HepG2 (cell line): ENCODE measurements around the gene ZNF3. TPM values are rescaled to one million over a fixed set of nuclear protein-coding genes. Genes with fewer than 3 reads are reported as not detected.
A peak's percentile ranks its signal among the peaks of the same experiment; 100 is the strongest.

Experiments
- ATRX ChIP-seq: sonication (generic); formaldehyde crosslinking; IDR thresholded peaks from 2 replicates; pipeline ENCODE4 v1.4.0; 2020; ENCODE audit warnings: missing genetic modification reagents, borderline replicate concordance
- CENPT ChIP-seq: sonication (generic); formaldehyde crosslinking; IDR thresholded peaks from 2 replicates; pipeline ENCODE4 v1.8.0; 2022; ENCODE audit warnings: low read depth, mild to moderate bottlenecking, moderate library complexity, missing genetic modification reagents
- FLYWCH1 ChIP-seq: sonication (generic); formaldehyde crosslinking; IDR thresholded peaks from 2 replicates; pipeline ENCODE4 v1.8.1; 2023; ENCODE audit warnings: mild to moderate bottlenecking, missing genetic modification reagents
- MAZ ChIP-seq, 2 experiments: sonication (generic) in 1 of 2; formaldehyde crosslinking in 1 of 2; IDR thresholded peaks; 2 replicates each; pipeline versions ENCODE4 v1.5.0 to v1.6.1; 2012 to 2020; ENCODE audit warnings: low read depth in 2 of 2, mild to moderate bottlenecking in 2 of 2, borderline replicate concordance in 1 of 2, improper control_type of control experiment in 1 of 2, low read length in 1 of 2, missing genetic modification reagents in 1 of 2, moderate library complexity in 1 of 2
- MIXL1 ChIP-seq: IDR thresholded peaks from 2 replicates; pipeline ENCODE4 v1.6.1; 2016
- NFYB ChIP-seq: sonication (generic); formaldehyde crosslinking; IDR thresholded peaks from 2 replicates; pipeline ENCODE4 v1.4.0; 2020; ENCODE audit warnings: missing genetic modification reagents
- PHF21A ChIP-seq: sonication (generic); formaldehyde crosslinking; IDR thresholded peaks from 2 replicates; pipeline ENCODE4 v1.5.0; 2020; ENCODE audit warnings: mild to moderate bottlenecking, missing genetic modification reagents
- PITX1 ChIP-seq: sonication (generic); formaldehyde crosslinking; IDR thresholded peaks from 2 replicates; pipeline ENCODE4 v1.5.1; 2020; ENCODE audit warnings: mild to moderate bottlenecking, missing genetic modification reagents
- SP1 ChIP-seq, 2 experiments: fragments of 450-650 bp in 1 of 2; sonication (generic) in 1 of 2; formaldehyde crosslinking in 1 of 2; IDR thresholded peaks; 2 replicates each; pipeline versions ENCODE4 v1.4.0 to v1.6.1; 2016 to 2020; ENCODE audit warnings: missing genetic modification reagents in 1 of 2
- TP53 ChIP-seq: sonication (generic); formaldehyde crosslinking; conservative IDR thresholded peaks from 2 replicates; pipeline ENCODE4 v1.4.0; 2020; ENCODE audit warnings: missing genetic modification reagents
- ZNF619 ChIP-seq: sonication (generic); formaldehyde crosslinking; IDR thresholded peaks from 2 replicates; pipeline ENCODE4 v1.4.0; 2020; ENCODE audit warnings: mild to moderate bottlenecking, missing genetic modification reagents
- ZNF709 ChIP-seq: sonication (generic); formaldehyde crosslinking; IDR thresholded peaks from 2 replicates; pipeline ENCODE4 v1.5.0; 2020; ENCODE audit warnings: mild to moderate bottlenecking, missing genetic modification reagents
- ZSCAN20 ChIP-seq: sonication (generic); formaldehyde crosslinking; IDR thresholded peaks from 2 replicates; pipeline ENCODE4 v1.4.0; 2020; ENCODE audit warnings: missing genetic modification reagents, mild to moderate bottlenecking, borderline replicate concordance
- ZSCAN29 ChIP-seq: sonication (generic); formaldehyde crosslinking; conservative IDR thresholded peaks from 2 replicates; pipeline ENCODE4 v1.4.0; 2020; ENCODE audit warnings: mild to moderate bottlenecking, missing genetic modification reagents
- polyA plus RNA-seq, 8 experiments: library from polyadenylated mRNA; depleted of rRNA in 3 of 8; stranded (reverse) in 7 of 8; unstranded in 1 of 8; fragments of >200 nt; fragmentation: Illumina TruSeq in 4 of 8; extraction: Trizol in 4 of 8; gene quantifications; 2 replicates each; pipeline versions ENCODE4 v1.2.1 to v1.2.3, GENCODE V29; 2011 to 2016; ENCODE audit warnings: low read depth in 4 of 8, missing spikeins in 1 of 8, mixed read lengths in 1 of 8; ENCODE audit not compliant: insufficient read depth in 1 of 8
- total RNA-seq, 5 experiments: library from RNA; depleted of rRNA; stranded (reverse); fragments of >200 nt; fragmentation: Illumina TruSeq; extraction: Trizol; gene quantifications; 2 replicates each; pipeline ENCODE4 v1.2.3, GENCODE V29; 2016; ENCODE audit warnings: low read depth in 1 of 5
- TF ChIP-seq, protein P1 (sequence below): fragments of 450-650 bp; IDR thresholded peaks from 2 replicates; pipeline ENCODE4 v1.6.1; 2016
- TF ChIP-seq, protein P2 (sequence below): sonication (generic); formaldehyde crosslinking; IDR thresholded peaks from 2 replicates; pipeline ENCODE4 v1.8.1; 2023; ENCODE audit warnings: missing genetic modification reagents, inconsistent platforms, borderline replicate concordance
- TF ChIP-seq, protein P3 (sequence below): IDR thresholded peaks from 2 replicates; pipeline ENCODE4 v1.6.1; 2016; ENCODE audit warnings: low read depth, control low read depth
- TF ChIP-seq, protein P4 (sequence below): IDR thresholded peaks from 2 replicates; pipeline ENCODE4 v1.6.1; 2018; ENCODE audit warnings: missing genetic modification reagents, mild to moderate bottlenecking, missing compliant biosample characterization
- TF ChIP-seq, protein P5 (sequence below): sonication (generic); formaldehyde crosslinking; IDR thresholded peaks from 2 replicates; pipeline ENCODE4 v1.4.0; 2020; ENCODE audit warnings: missing genetic modification reagents

ZNF3 gene
- total and polyA plus RNA-seq, 2 of the 13 experiments (the other 11 are each of a cell fraction or from before 2014, with no cell fraction given) = 33.7 to 56.9 TPM

DNA sequence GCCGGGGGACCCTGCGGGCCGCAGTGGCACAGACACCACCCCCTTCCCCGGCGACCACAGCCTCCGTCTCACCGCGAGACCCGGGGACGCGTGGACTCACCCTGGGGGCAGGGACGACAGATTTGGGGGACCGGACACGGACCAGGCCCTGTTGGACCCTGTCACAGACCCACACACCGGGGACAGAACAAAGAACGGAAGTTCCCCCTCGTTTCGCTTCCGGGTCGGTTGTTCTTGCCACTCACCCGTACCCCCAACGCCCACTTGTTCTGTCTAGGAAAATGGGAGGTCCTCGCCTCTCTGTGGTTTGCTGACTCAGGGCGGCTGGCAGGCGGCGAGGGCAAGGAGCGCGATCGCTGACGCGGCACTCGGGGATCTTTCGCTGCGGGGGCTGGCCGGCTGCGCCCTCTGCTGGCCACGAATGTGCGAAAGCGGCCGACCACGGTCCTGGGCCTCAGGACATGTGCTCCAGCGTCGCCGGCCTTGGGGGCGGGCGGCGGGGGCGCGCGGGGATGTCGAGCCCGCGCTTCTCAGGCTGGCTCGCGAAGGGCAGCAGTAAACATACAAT is at the start of gene ZNF3 (continued):
- TF ChIP-seq, protein P1, sequence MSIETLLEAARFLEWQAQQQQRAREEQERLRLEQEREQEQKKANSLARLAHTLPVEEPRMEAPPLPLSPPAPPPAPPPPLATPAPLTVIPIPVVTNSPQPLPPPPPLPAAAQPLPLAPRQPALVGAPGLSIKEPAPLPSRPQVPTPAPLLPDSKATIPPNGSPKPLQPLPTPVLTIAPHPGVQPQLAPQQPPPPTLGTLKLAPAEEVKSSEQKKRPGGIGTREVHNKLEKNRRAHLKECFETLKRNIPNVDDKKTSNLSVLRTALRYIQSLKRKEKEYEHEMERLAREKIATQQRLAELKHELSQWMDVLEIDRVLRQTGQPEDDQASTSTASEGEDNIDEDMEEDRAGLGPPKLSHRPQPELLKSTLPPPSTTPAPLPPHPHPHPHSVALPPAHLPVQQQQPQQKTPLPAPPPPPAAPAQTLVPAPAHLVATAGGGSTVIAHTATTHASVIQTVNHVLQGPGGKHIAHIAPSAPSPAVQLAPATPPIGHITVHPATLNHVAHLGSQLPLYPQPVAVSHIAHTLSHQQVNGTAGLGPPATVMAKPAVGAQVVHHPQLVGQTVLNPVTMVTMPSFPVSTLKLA = peak; percentile 72
- TF ChIP-seq NFYB = 0 out of 2 replicates have a peak, but pooled peaks have one; percentile 11
- TF ChIP-seq, protein P2, sequence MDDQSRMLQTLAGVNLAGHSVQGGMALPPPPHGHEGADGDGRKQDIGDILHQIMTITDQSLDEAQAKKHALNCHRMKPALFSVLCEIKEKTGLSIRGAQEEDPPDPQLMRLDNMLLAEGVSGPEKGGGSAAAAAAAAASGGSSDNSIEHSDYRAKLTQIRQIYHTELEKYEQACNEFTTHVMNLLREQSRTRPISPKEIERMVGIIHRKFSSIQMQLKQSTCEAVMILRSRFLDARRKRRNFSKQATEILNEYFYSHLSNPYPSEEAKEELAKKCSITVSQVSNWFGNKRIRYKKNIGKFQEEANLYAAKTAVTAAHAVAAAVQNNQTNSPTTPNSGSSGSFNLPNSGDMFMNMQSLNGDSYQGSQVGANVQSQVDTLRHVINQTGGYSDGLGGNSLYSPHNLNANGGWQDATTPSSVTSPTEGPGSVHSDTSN (CRISPR knock-in tag) = peak; percentile 54; the same call in 1 of the 2 replicates
- peak; percentile 66; the same call in 1 of the 2 replicates for TF ChIP-seq ZNF709 (CRISPR knock-in tag)
- no peak; the same call in 1 of the 2 replicates for TF ChIP-seq ATRX
- peak; percentile 73; the same call in 1 of the 2 replicates for TF ChIP-seq ZSCAN29
- TF ChIP-seq ZNF619 (CRISPR knock-in tag) = peak; percentile 54
- TF ChIP-seq, protein P3, sequence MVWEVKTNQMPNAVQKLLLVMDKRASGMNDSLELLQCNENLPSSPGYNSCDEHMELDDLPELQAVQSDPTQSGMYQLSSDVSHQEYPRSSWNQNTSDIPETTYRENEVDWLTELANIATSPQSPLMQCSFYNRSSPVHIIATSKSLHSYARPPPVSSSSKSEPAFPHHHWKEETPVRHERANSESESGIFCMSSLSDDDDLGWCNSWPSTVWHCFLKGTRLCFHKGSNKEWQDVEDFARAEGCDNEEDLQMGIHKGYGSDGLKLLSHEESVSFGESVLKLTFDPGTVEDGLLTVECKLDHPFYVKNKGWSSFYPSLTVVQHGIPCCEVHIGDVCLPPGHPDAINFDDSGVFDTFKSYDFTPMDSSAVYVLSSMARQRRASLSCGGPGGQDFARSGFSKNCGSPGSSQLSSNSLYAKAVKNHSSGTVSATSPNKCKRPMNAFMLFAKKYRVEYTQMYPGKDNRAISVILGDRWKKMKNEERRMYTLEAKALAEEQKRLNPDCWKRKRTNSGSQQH = peak; percentile 58; the same call in 1 of the 2 replicates
- TF ChIP-seq TP53 (CRISPR knock-in tag) = no peak
- peak; percentile 94 for TF ChIP-seq PHF21A
- TF ChIP-seq ZSCAN20 (CRISPR knock-in tag) = peak; percentile 58; the same call in 1 of the 2 replicates
- TF ChIP-seq MAZ (IDR thresholded peaks at IDR 0.05; ENCODE audit: borderline replicate concordance, low read depth, low read length) = peak; percentile 83
- peak; percentile 97 for TF ChIP-seq MAZ (CRISPR knock-in tag; IDR thresholded peaks at IDR 0.05; ENCODE audit: low read depth)
- peak; percentile 38 for TF ChIP-seq PITX1 (CRISPR knock-in tag)
- 0 out of 2 replicates have a peak, but pooled peaks have one; percentile 58 for TF ChIP-seq CENPT (CRISPR knock-in tag)
- TF ChIP-seq, protein P4, sequence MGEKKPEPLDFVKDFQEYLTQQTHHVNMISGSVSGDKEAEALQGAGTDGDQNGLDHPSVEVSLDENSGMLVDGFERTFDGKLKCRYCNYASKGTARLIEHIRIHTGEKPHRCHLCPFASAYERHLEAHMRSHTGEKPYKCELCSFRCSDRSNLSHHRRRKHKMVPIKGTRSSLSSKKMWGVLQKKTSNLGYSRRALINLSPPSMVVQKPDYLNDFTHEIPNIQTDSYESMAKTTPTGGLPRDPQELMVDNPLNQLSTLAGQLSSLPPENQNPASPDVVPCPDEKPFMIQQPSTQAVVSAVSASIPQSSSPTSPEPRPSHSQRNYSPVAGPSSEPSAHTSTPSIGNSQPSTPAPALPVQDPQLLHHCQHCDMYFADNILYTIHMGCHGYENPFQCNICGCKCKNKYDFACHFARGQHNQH (CRISPR knock-in tag) = peak; percentile 95
- no peak for TF ChIP-seq SP1 (IDR thresholded peaks at IDR 0.05)
- peak; percentile 92 for TF ChIP-seq SP1 (CRISPR knock-in tag; IDR thresholded peaks at IDR 0.05)
- TF ChIP-seq, protein P5, sequence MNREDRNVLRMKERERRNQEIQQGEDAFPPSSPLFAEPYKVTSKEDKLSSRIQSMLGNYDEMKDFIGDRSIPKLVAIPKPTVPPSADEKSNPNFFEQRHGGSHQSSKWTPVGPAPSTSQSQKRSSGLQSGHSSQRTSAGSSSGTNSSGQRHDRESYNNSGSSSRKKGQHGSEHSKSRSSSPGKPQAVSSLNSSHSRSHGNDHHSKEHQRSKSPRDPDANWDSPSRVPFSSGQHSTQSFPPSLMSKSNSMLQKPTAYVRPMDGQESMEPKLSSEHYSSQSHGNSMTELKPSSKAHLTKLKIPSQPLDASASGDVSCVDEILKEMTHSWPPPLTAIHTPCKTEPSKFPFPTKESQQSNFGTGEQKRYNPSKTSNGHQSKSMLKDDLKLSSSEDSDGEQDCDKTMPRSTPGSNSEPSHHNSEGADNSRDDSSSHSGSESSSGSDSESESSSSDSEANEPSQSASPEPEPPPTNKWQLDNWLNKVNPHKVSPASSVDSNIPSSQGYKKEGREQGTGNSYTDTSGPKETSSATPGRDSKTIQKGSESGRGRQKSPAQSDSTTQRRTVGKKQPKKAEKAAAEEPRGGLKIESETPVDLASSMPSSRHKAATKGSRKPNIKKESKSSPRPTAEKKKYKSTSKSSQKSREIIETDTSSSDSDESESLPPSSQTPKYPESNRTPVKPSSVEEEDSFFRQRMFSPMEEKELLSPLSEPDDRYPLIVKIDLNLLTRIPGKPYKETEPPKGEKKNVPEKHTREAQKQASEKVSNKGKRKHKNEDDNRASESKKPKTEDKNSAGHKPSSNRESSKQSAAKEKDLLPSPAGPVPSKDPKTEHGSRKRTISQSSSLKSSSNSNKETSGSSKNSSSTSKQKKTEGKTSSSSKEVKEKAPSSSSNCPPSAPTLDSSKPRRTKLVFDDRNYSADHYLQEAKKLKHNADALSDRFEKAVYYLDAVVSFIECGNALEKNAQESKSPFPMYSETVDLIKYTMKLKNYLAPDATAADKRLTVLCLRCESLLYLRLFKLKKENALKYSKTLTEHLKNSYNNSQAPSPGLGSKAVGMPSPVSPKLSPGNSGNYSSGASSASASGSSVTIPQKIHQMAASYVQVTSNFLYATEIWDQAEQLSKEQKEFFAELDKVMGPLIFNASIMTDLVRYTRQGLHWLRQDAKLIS (CRISPR knock-in tag) = no peak
- TF ChIP-seq MIXL1 (CRISPR knock-in tag) = peak; percentile 80
- peak; percentile 75; the same call in 1 of the 2 replicates for TF ChIP-seq FLYWCH1 (CRISPR knock-in tag)
